Esophagus (tissue), 2 donors: ENCODE results near the gene DDIT4L. TPM values are rescaled to one million over a fixed set of nuclear protein-coding genes. Genes with fewer than 3 reads are reported as not detected.
"Not testable (repeated sequence)": the region's sequence is repeated elsewhere in the genome, so short reads cannot be mapped to it uniquely, and the experiment has no call there.

Experiments used
- H3K27ac ChIP-seq, 2 donors: one replicate each; pipeline ENCODE4 v1.5.1; 2013; ENCODE audit warnings: low read depth in 2 of 2, mild to moderate bottlenecking in 2 of 2, inconsistent platforms in 1 of 2, low read length in 1 of 2, moderate library complexity in 1 of 2
- H3K27me3 ChIP-seq, 2 donors: one replicate each; pipeline ENCODE4 v1.6.1; 2013; ENCODE audit warnings: low read length in 2 of 2, control low read depth in 1 of 2, mild to moderate bottlenecking in 1 of 2; ENCODE audit not compliant: insufficient read depth in 2 of 2, control insufficient read depth in 1 of 2
- H3K36me3 ChIP-seq, 2 donors: one replicate each; pipeline ENCODE4 v1.6.1; 2013; ENCODE audit warnings: low read length in 1 of 2; ENCODE audit not compliant: control insufficient read depth in 2 of 2, insufficient read depth in 2 of 2
- H3K4me1 ChIP-seq, 2 donors: one replicate each; pipeline ENCODE4 v1.6.1; 2013; ENCODE audit warnings: low read length in 1 of 2; ENCODE audit not compliant: control insufficient read depth in 2 of 2, insufficient read depth in 2 of 2
- H3K4me3 ChIP-seq, 2 donors: one replicate each; pipeline ENCODE4 v1.5.1; 2013; ENCODE audit warnings: low read length in 2 of 2, mild to moderate bottlenecking in 2 of 2, low read depth in 1 of 2, moderate library complexity in 1 of 2
- H3K9me3 ChIP-seq, 2 donors: one replicate each; pipeline ENCODE4 v1.6.1; 2013; ENCODE audit warnings: mild to moderate bottlenecking in 2 of 2, low read depth in 1 of 2, low read length in 1 of 2, moderate library complexity in 1 of 2; ENCODE audit not compliant: control insufficient read depth in 2 of 2, insufficient read depth in 1 of 2
- WGBS, 2 donors: extraction: QIAGEN DNeasy Blood & Tissue Kit; methylation state at CpG; one replicate each; pipeline ENCODE4 v1.1.7; 2013; 5-methylcytosine and 5-hydroxymethylcytosine counted together
- polyA plus RNA-seq, 2 donors: library from polyadenylated mRNA; stranded (reverse); fragments of 200-250 nt; gene quantifications; one replicate each; pipeline ENCODE4 v1.2.3, GENCODE V29; 2013
- donor health status: healthy with polysubstance abuse.
- donor health status: Bipolar disorder and iron deficiency.

DDIT4L gene
- polyA plus RNA-seq, 2 donors = 0.12 to 0.27 TPM

- Histone ChIP-seq H3K9me3 (no peaks in the 10 kb centered on the region), H3K27me3 (no peaks in the 10 kb centered on the region), H3K27ac (no peak overlapping the region), H3K36me3 (no peaks in the 10 kb centered on the region), H3K4me1 (no peaks in the 10 kb centered on the region), H3K4me3 (no peak overlapping the region)
- WGBS, 2 donors = 51 to 55% methylated on average over 1 of the region's 1 CpG
These were observed 43.1 kb downstream of the DDIT4L start for GRCh38 chr4:100147198-100147597.

GRCh38 chr4:100146756-100147155 is 43.5 kb downstream of the DDIT4L start:
- no peak overlapping the region for H3K27ac ChIP-seq
- no peaks in the 10 kb centered on the region for H3K27me3 ChIP-seq
- H3K4me1 ChIP-seq = no peaks in the 10 kb centered on the region
- H3K36me3 ChIP-seq = no peaks in the 10 kb centered on the region
- H3K9me3 ChIP-seq = no peaks in the 10 kb centered on the region
- no peak overlapping the region for H3K4me3 ChIP-seq

DNA sequence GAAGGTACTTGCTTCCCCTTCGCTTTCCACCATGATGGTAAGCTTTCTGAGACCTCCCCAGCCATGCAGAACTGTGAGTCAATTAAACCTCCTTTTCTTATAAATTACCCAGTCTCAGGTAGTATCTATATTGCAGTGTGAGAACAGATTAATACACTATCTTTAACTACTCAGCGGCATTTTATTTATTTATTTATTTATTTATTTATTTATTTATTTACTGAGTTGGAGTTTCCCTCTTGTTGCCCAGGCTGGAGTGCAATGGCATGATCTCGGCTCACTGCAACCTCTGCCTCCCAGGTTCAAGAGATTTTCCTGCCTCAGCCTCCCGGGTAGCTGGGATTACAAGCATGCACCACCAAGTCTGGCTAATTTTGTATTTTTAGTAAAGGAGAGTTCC is 52.9 kb downstream of the DDIT4L start:
- not testable (repeated sequence) for H3K4me1 ChIP-seq, H3K36me3 ChIP-seq, H3K27ac ChIP-seq, H3K9me3 ChIP-seq, H3K4me3 ChIP-seq, H3K27me3 ChIP-seq
- 89 to 93% methylated on average over 4 of the region's 4 CpGs for WGBS, 2 donors

Other genes starting within 250 kb of the DDIT4L start
- gene DNAJB14, start 243.8 kb downstream of the DDIT4L start, polyA plus RNA-seq = 1 to 10 TPM; 6.4 to 7.0 TPM
- 100 to 1,000 TPM in 1 of 2 donors, 10 to 100 TPM in 1; 83.5 to 345 TPM for gene H2AZ1, start 240.2 kb downstream of the DDIT4L start, polyA plus RNA-seq